ENCODE measurements around the gene SMOC2.

- TF ChIP-seq CTCF (IDR thresholded peaks at IDR 0.05) = no peak
- TF ChIP-seq POLR2AphosphoS5 (IDR thresholded peaks at IDR 0.05) = no peak
- no peak for TF ChIP-seq EP300 (IDR thresholded peaks at IDR 0.05)
Measured at GRCh38 chr6:168434505-168434904, 6.5 kb upstream of the SMOC2 start.
